HEK293 (cell line): Measurements from ENCODE around the gene DNMT3L.

ENCODE experiments used
- CTCF ChIA-PET: fragments of 350-600 bp; formaldehyde crosslinking; extraction: SDS; loops from one replicate; lab custom pipeline; 2021; ENCODE audit warnings: antibody characterized with exemption; lab: Yijun Ruan, JAX
- POLR2A ChIA-PET: fragments of 300-600 bp; formaldehyde crosslinking; extraction: SDS; loops from one replicate; lab custom pipeline; 2020; ENCODE audit warnings: antibody characterized with exemption, inconsistent platforms; lab: Yijun Ruan, JAX
- H3K27ac ChIP-seq: fragments of 200-500 bp; sonication (Bioruptor generic); 2 replicates; pipeline ENCODE4 v1.5.1; 2014; ENCODE audit warnings: low read depth, low read length, control low read depth, inconsistent platforms; ENCODE audit errors: extremely low read depth
- H3K36me3 ChIP-seq, 2 experiments: fragments of 200-500 bp in 1 of 2; sonication (Bioruptor generic) in 1 of 2; 1 replicate in 1 of 2; 2 replicates in 1 of 2; pipeline ENCODE4 v1.5.1; 2014 to 2017; ENCODE audit warnings: inconsistent platforms in 2 of 2, low read length in 2 of 2; ENCODE audit not compliant: control insufficient read depth in 2 of 2, insufficient read depth in 1 of 2
- H3K4me1 ChIP-seq: fragments of 200-500 bp; sonication (Bioruptor generic); 2 replicates; pipeline ENCODE4 v1.5.1; 2014; ENCODE audit warnings: mild to moderate bottlenecking, low read length, inconsistent platforms; ENCODE audit not compliant: control insufficient read depth, insufficient read depth
- H3K4me3 ChIP-seq: 2 replicates; pipeline ENCODE4 v1.5.1; 2011; ENCODE audit warnings: low read depth, mild to moderate bottlenecking, control low read depth, low read length, moderate library complexity
- H3K9me3 ChIP-seq: fragments of 200-500 bp; sonication (Bioruptor generic); 2 replicates; pipeline ENCODE4 v1.5.1; 2014; ENCODE audit warnings: low read depth, low read length, inconsistent platforms; ENCODE audit not compliant: control insufficient read depth, insufficient read depth
- FEZF1 ChIP-seq: fragments of 450-650 bp; formaldehyde crosslinking; IDR thresholded peaks from 2 replicates; pipeline ENCODE4 v1.5.1; 2016; ENCODE audit warnings: missing biosample characterization, missing genetic modification characterization
- GLIS1 ChIP-seq: fragments of 450-650 bp; formaldehyde crosslinking; IDR thresholded peaks from 2 replicates; pipeline ENCODE4 v1.5.1; 2016; ENCODE audit warnings: missing biosample characterization, missing genetic modification characterization
- GLIS2 ChIP-seq: fragments of 450-650 bp; formaldehyde crosslinking; IDR thresholded peaks from 2 replicates; pipeline ENCODE4 v1.5.1; 2016; ENCODE audit warnings: missing biosample characterization, missing genetic modification characterization
- MYNN ChIP-seq: fragments of 450-650 bp; formaldehyde crosslinking; IDR thresholded peaks from 2 replicates; pipeline ENCODE4 v1.5.1; 2016; ENCODE audit warnings: missing biosample characterization, missing genetic modification characterization, borderline replicate concordance
- PRDM2 ChIP-seq: fragments of 450-650 bp; formaldehyde crosslinking; IDR thresholded peaks from 2 replicates; pipeline ENCODE4 v1.5.1; 2016; ENCODE audit warnings: missing biosample characterization, missing genetic modification characterization, borderline replicate concordance
- ZBTB7A ChIP-seq: fragments of 450-650 bp; formaldehyde crosslinking; IDR thresholded peaks from 2 replicates; pipeline ENCODE4 v1.5.1; 2016; ENCODE audit warnings: low read depth, missing biosample characterization, missing genetic modification characterization
- ZNF112 ChIP-seq: fragments of 450-650 bp; formaldehyde crosslinking; IDR thresholded peaks from 2 replicates; pipeline ENCODE4 v1.5.0; 2017; ENCODE audit warnings: missing biosample characterization, missing genetic modification characterization
- ZNF155 ChIP-seq: fragments of 450-650 bp; formaldehyde crosslinking; IDR thresholded peaks from 2 replicates; pipeline ENCODE4 v1.5.1; 2016; ENCODE audit warnings: missing biosample characterization, missing genetic modification characterization
- ZNF274 ChIP-seq, 2 experiments: fragments of 200-500 bp in 1 of 2; fragments of 450-650 bp in 1 of 2; sonication (Bioruptor generic) in 1 of 2; formaldehyde crosslinking in 1 of 2; IDR thresholded peaks; 2 replicates each; pipeline versions ENCODE4 v1.5.1 to v1.6.1; 2014 to 2016; ENCODE audit warnings: borderline replicate concordance in 1 of 2, inconsistent platforms in 1 of 2, low read length in 1 of 2, missing biosample characterization in 1 of 2, missing genetic modification characterization in 1 of 2
- ZNF416 ChIP-seq: fragments of 450-650 bp; formaldehyde crosslinking; IDR thresholded peaks from 2 replicates; pipeline ENCODE4 v1.5.1; 2016; ENCODE audit warnings: missing biosample characterization, missing genetic modification characterization
- ZNF521 ChIP-seq: fragments of 450-650 bp; formaldehyde crosslinking; IDR thresholded peaks from 2 replicates; pipeline ENCODE4 v1.5.1; 2017; ENCODE audit warnings: missing biosample characterization, mild to moderate bottlenecking, missing genetic modification characterization
- ZNF645 ChIP-seq: fragments of 450-650 bp; formaldehyde crosslinking; IDR thresholded peaks from 2 replicates; pipeline ENCODE4; 2016; ENCODE audit warnings: missing biosample characterization, missing genetic modification characterization
- ZNF707 ChIP-seq: fragments of 450-650 bp; formaldehyde crosslinking; IDR thresholded peaks from 2 replicates; pipeline ENCODE4 v1.5.1; 2016; ENCODE audit warnings: missing biosample characterization, missing genetic modification characterization
- ZNF843 ChIP-seq: fragments of 450-650 bp; formaldehyde crosslinking; IDR thresholded peaks from 2 replicates; pipeline ENCODE4 v1.5.1; 2016; ENCODE audit warnings: missing biosample characterization, missing genetic modification characterization
- TF ChIP-seq, protein P1 (sequence below): fragments of 450-650 bp; formaldehyde crosslinking; IDR thresholded peaks from 2 replicates; pipeline ENCODE4 v1.5.1; 2016; ENCODE audit warnings: missing biosample characterization, missing genetic modification characterization, low read depth
- TF ChIP-seq, protein P2 (sequence below): fragments of 450-650 bp; formaldehyde crosslinking; IDR thresholded peaks from 2 replicates; pipeline ENCODE4 v1.5.1; 2016; ENCODE audit warnings: missing biosample characterization, missing genetic modification characterization
- TF ChIP-seq, protein P3 (sequence below): fragments of 450-650 bp; formaldehyde crosslinking; IDR thresholded peaks from 2 replicates; pipeline ENCODE4 v1.5.1; 2016; ENCODE audit warnings: missing biosample characterization, missing genetic modification characterization
- TF ChIP-seq, protein P4 (sequence below): fragments of 450-650 bp; formaldehyde crosslinking; IDR thresholded peaks from 2 replicates; pipeline ENCODE4 v1.5.1; 2016; ENCODE audit warnings: missing biosample characterization, missing genetic modification characterization, low read depth

The DNMT3L gene

GRCh38 chr21:44291936-44292811, 30.5 kb upstream of the DNMT3L start:
- CTCF ChIA-PET, result no interaction called here
- Histone ChIP-seq H3K4me1 (no peaks in the 10 kb centered on the region), H3K27ac (no peak overlapping the region), H3K4me3 (no peak overlapping the region), H3K9me3 (no peaks in the 10 kb centered on the region), H3K36me3 (no peaks in the 10 kb centered on the region)
- POLR2A ChIA-PET, result no interaction called here
- TF ChIP-seq MYNN, result no peak
- no peak for TF ChIP-seq ZBTB7A (tag by site-specific recombination)
- no peak for TF ChIP-seq ZNF274 (IDR thresholded peaks at IDR 0.05; ENCODE audit: low read length)
- no peak for TF ChIP-seq ZNF274 (tag by site-specific recombination; IDR thresholded peaks at IDR 0.05; ENCODE audit: borderline replicate concordance)
- TF ChIP-seq GLIS1, result peak; percentile 96
- TF ChIP-seq, protein P1, sequence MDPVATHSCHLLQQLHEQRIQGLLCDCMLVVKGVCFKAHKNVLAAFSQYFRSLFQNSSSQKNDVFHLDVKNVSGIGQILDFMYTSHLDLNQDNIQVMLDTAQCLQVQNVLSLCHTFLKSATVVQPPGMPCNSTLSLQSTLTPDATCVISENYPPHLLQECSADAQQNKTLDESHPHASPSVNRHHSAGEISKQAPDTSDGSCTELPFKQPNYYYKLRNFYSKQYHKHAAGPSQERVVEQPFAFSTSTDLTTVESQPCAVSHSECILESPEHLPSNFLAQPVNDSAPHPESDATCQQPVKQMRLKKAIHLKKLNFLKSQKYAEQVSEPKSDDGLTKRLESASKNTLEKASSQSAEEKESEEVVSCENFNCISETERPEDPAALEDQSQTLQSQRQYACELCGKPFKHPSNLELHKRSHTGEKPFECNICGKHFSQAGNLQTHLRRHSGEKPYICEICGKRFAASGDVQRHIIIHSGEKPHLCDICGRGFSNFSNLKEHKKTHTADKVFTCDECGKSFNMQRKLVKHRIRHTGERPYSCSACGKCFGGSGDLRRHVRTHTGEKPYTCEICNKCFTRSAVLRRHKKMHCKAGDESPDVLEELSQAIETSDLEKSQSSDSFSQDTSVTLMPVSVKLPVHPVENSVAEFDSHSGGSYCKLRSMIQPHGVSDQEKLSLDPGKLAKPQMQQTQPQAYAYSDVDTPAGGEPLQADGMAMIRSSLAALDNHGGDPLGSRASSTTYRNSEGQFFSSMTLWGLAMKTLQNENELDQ (tag by site-specific recombination), result no peak
- TF ChIP-seq ZNF155 (tag by site-specific recombination), result no peak
- no peak for TF ChIP-seq ZNF843
- TF ChIP-seq ZNF707, result no peak
- no peak for TF ChIP-seq PRDM2 (tag by site-specific recombination)
- TF ChIP-seq, protein P2, sequence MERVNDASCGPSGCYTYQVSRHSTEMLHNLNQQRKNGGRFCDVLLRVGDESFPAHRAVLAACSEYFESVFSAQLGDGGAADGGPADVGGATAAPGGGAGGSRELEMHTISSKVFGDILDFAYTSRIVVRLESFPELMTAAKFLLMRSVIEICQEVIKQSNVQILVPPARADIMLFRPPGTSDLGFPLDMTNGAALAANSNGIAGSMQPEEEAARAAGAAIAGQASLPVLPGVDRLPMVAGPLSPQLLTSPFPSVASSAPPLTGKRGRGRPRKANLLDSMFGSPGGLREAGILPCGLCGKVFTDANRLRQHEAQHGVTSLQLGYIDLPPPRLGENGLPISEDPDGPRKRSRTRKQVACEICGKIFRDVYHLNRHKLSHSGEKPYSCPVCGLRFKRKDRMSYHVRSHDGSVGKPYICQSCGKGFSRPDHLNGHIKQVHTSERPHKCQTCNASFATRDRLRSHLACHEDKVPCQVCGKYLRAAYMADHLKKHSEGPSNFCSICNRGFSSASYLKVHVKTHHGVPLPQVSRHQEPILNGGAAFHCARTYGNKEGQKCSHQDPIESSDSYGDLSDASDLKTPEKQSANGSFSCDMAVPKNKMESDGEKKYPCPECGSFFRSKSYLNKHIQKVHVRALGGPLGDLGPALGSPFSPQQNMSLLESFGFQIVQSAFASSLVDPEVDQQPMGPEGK (tag by site-specific recombination), result peak; percentile 54
- TF ChIP-seq GLIS2 (tag by site-specific recombination), result peak; percentile 77
- no peak for TF ChIP-seq ZNF416 (tag by site-specific recombination)
- TF ChIP-seq ZNF645 (tag by site-specific recombination), result no peak
- no peak for TF ChIP-seq ZNF521 (tag by site-specific recombination)
- no peak for TF ChIP-seq FEZF1
- TF ChIP-seq ZNF112, result no peak
- TF ChIP-seq, protein P3, sequence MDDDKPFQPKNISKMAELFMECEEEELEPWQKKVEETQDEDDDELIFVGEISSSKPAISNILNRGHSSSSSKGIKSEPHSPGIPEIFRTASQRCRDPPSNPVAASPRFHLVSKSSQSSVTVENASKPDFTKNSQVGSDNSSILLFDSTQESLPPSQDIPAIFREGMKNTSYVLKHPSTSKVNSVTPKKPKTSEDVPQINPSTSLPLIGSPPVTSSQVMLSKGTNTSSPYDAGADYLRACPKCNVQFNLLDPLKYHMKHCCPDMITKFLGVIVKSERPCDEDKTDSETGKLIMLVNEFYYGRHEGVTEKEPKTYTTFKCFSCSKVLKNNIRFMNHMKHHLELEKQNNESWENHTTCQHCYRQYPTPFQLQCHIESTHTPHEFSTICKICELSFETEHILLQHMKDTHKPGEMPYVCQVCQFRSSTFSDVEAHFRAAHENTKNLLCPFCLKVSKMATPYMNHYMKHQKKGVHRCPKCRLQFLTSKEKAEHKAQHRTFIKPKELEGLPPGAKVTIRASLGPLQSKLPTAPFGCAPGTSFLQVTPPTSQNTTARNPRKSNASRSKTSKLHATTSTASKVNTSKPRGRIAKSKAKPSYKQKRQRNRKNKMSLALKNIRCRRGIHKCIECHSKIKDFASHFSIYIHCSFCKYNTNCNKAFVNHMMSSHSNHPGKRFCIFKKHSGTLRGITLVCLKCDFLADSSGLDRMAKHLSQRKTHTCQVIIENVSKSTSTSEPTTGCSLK (tag by site-specific recombination), result no peak
- TF ChIP-seq, protein P4, sequence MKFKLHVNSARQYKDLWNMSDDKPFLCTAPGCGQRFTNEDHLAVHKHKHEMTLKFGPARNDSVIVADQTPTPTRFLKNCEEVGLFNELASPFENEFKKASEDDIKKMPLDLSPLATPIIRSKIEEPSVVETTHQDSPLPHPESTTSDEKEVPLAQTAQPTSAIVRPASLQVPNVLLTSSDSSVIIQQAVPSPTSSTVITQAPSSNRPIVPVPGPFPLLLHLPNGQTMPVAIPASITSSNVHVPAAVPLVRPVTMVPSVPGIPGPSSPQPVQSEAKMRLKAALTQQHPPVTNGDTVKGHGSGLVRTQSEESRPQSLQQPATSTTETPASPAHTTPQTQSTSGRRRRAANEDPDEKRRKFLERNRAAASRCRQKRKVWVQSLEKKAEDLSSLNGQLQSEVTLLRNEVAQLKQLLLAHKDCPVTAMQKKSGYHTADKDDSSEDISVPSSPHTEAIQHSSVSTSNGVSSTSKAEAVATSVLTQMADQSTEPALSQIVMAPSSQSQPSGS (tag by site-specific recombination), result no peak
